ENCODE results near the gene KRT12.

- TF ChIP-seq ZFX (CRISPR knock-in tag; IDR thresholded peaks at IDR 0.05) (no peak), GATAD2A (IDR thresholded peaks at IDR 0.05) (no peak), CTCF (IDR thresholded peaks at IDR 0.05 in 2 of 3, conservative IDR thresholded peaks at IDR 0.05 in 1 of 3; ENCODE audit: insufficient read depth in 2 of 3, low read depth in 1 of 3, low read length in 3 of 3) (no peak), ZNF280A (IDR thresholded peaks at IDR 0.05; ENCODE audit: low read depth, partially characterized antibody) (no peak), STAT5B (CRISPR knock-in tag; IDR thresholded peaks at IDR 0.05) (no peak)
- TF ChIP-seq, protein P1, sequence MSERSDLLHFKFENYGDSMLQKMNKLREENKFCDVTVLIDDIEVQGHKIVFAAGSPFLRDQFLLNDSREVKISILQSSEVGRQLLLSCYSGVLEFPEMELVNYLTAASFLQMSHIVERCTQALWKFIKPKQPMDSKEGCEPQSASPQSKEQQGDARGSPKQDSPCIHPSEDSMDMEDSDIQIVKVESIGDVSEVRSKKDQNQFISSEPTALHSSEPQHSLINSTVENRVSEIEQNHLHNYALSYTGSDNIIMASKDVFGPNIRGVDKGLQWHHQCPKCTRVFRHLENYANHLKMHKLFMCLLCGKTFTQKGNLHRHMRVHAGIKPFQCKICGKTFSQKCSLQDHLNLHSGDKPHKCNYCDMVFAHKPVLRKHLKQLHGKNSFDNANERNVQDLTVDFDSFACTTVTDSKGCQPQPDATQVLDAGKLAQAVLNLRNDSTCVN (CRISPR knock-in tag; IDR thresholded peaks at IDR 0.05): no peak
- TF ChIP-seq, protein P2, sequence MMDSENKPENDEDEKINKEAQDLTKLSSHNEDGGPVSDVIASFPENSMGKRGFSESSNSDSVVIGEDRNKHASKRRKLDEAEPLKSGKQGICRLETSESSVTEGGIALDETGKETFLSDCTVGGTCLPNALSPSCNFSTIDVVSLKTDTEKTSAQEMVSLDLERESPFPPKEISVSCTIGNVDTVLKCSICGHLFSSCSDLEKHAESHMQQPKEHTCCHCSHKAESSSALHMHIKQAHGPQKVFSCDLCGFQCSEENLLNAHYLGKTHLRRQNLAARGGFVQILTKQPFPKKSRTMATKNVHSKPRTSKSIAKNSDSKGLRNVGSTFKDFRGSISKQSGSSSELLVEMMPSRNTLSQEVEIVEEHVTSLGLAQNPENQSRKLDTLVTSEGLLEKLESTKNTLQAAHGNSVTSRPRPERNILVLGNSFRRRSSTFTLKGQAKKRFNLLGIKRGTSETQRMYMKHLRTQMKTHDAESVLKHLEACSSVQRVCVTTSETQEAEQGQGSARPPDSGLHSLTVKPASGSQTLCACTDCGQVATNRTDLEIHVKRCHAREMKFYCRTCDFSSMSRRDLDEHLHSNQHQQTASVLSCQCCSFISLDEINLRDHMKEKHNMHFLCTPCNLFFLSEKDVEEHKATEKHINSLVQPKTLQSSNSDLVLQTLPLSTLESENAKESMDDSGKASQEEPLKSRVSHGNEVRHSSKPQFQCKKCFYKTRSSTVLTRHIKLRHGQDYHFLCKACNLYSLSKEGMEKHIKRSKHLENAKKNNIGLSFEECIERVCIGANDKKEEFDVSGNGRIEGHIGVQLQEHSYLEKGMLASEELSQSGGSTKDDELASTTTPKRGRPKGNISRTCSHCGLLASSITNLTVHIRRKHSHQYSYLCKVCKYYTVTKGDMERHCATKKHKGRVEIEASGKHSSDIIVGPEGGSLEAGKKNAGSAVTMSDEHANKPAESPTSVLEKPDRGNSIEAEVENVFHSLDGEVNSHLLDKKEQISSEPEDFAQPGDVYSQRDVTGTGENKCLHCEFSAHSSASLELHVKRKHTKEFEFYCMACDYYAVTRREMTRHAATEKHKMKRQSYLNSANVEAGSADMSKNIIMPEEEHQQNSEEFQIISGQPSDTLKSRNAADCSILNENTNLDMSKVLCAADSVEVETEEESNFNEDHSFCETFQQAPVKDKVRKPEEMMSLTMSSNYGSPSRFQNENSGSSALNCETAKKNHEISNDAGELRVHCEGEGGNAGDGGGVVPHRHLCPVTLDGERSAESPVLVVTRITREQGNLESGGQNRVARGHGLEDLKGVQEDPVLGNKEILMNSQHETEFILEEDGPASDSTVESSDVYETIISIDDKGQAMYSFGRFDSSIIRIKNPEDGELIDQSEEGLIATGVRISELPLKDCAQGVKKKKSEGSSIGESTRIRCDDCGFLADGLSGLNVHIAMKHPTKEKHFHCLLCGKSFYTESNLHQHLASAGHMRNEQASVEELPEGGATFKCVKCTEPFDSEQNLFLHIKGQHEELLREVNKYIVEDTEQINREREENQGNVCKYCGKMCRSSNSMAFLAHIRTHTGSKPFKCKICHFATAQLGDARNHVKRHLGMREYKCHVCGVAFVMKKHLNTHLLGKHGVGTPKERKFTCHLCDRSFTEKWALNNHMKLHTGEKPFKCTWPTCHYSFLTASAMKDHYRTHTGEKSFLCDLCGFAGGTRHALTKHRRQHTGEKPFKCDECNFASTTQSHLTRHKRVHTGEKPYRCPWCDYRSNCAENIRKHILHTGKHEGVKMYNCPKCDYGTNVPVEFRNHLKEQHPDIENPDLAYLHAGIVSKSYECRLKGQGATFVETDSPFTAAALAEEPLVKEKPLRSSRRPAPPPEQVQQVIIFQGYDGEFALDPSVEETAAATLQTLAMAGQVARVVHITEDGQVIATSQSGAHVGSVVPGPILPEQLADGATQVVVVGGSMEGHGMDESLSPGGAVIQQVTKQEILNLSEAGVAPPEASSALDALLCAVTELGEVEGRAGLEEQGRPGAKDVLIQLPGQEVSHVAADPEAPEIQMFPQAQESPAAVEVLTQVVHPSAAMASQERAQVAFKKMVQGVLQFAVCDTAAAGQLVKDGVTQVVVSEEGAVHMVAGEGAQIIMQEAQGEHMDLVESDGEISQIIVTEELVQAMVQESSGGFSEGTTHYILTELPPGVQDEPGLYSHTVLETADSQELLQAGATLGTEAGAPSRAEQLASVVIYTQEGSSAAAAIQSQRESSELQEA (IDR thresholded peaks at IDR 0.05; ENCODE audit: low read depth): no peak
- TF ChIP-seq, protein P3, sequence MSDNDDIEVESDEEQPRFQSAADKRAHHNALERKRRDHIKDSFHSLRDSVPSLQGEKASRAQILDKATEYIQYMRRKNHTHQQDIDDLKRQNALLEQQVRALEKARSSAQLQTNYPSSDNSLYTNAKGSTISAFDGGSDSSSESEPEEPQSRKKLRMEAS (CRISPR knock-in tag; IDR thresholded peaks at IDR 0.05): no peak
These were observed at the start of gene KRT12 for GRCh38 chr17:40866838-40867237.
